Panc1 (cell line): ENCODE results near the gene CDH13. TPM values are rescaled to one million over a fixed set of nuclear protein-coding genes. Genes with fewer than 3 reads are reported as not detected.

Experiments used
- ATAC-seq: fragments of 200-7000 bp; cut with Tn5 transposase; 2 replicates; pipeline ENCODE4 v1.9.1; 2020; ENCODE audit warnings: mild to moderate bottlenecking, moderate library complexity
- BruUV-seq: library from RNA; stranded (reverse); fragments of 400-500 nt; replicated peaks from 2 replicates; lab custom pipeline; 2021; lab: Mats Ljungman, UMichigan
- CTCF ChIA-PET: fragments of 300-600 bp; sonication (Branson Sonifier 250); formaldehyde crosslinking; loops from one replicate; lab custom pipeline; 2022; ENCODE audit warnings: antibody characterized with exemption; lab: Charles Lee
- POLR2A ChIA-PET: fragments of 300-600 bp; sonication (Branson Sonifier 250); formaldehyde crosslinking; loops from one replicate; lab custom pipeline; 2022; ENCODE audit warnings: antibody characterized with exemption; lab: Charles Lee
- DNase-seq: peaks from one replicate; pipeline ENCODE4 v3.0.0-alpha.2; 2010; ENCODE audit warnings: low read depth, low spot score
- H3K27ac ChIP-seq: 2 replicates; pipeline ENCODE4 v1.5.1; 2011; ENCODE audit warnings: mild to moderate bottlenecking, low read length, inconsistent platforms
- H3K27me3 ChIP-seq: fragments of 200-500 bp; sonication (Bioruptor generic); 2 replicates; pipeline ENCODE4 v1.6.0; 2014; ENCODE audit warnings: low read length, inconsistent platforms; ENCODE audit not compliant: control insufficient read depth, insufficient read depth
- H3K36me3 ChIP-seq: fragments of 200-500 bp; sonication (Bioruptor generic); 2 replicates; pipeline ENCODE4 v1.5.1; 2014; ENCODE audit warnings: inconsistent platforms, mild to moderate bottlenecking, low read length, moderate library complexity; ENCODE audit not compliant: control insufficient read depth, insufficient read depth
- H3K4me1 ChIP-seq: 2 replicates; pipeline ENCODE4 v1.5.1; 2011; ENCODE audit warnings: inconsistent platforms, mild to moderate bottlenecking, low read length, moderate library complexity; ENCODE audit not compliant: control insufficient read depth, insufficient read depth
- H3K4me3 ChIP-seq, 2 experiments: 2 replicates each; pipeline ENCODE4 v1.5.1; 2011 to 2012; ENCODE audit warnings: low read depth in 2 of 2, low read length in 2 of 2, mild to moderate bottlenecking in 2 of 2, inconsistent platforms in 1 of 2, moderate library complexity in 1 of 2
- H3K9me3 ChIP-seq: fragments of 200-500 bp; sonication (Bioruptor generic); 2 replicates; pipeline ENCODE4 v1.5.1; 2014; ENCODE audit warnings: low read depth, mild to moderate bottlenecking, inconsistent platforms, low read length, moderate library complexity; ENCODE audit not compliant: control insufficient read depth, insufficient read depth
- POLR2AphosphoS5 ChIP-seq: IDR thresholded peaks from 2 replicates; pipeline ENCODE4 v1.6.1; 2012; ENCODE audit warnings: mild to moderate bottlenecking, low read depth, low read length, moderate library complexity
- REST ChIP-seq, 2 experiments: IDR thresholded peaks; 2 replicates each; pipeline ENCODE4 v1.6.1; 2011 to 2012; ENCODE audit warnings: low read depth in 2 of 2, control low read depth in 1 of 2, low read length in 1 of 2, mild to moderate bottlenecking in 1 of 2, moderate library complexity in 1 of 2; ENCODE audit not compliant: insufficient read depth in 1 of 2
- SIN3A ChIP-seq: IDR thresholded peaks from 2 replicates; pipeline ENCODE4 v1.6.1; 2012; ENCODE audit warnings: low read depth, mild to moderate bottlenecking, low read length, moderate library complexity, borderline replicate concordance; ENCODE audit not compliant: insufficient read depth
- TCF7L2 ChIP-seq: IDR thresholded peaks from 2 replicates; pipeline ENCODE4 v1.6.1; 2011; ENCODE audit warnings: mild to moderate bottlenecking, low read depth, low read length, inconsistent platforms
- in situ Hi-C: cut with HindIII; loops from 2 replicates; pipeline ENCODE4 v1.10.0; 2016; ENCODE audit warnings: low sequenced_read_pairs, low pct_unique_long_range_greater_than_20kb
- intact Hi-C: fragments of 100-400 bp; cut with micrococcal nuclease; formaldehyde crosslinking; loops from one replicate; pipeline ENCODE4 v1.10.0; 2022; ENCODE audit not compliant: unreplicated experiment
- total RNA-seq: library from RNA; stranded (reverse); gene quantifications from one replicate; pipeline ENCODE4 v1.2.1, GENCODE V29; 2021; ENCODE audit not compliant: unreplicated experiment
- TF ChIP-seq, protein P1 (sequence below): fragments of 450-650 bp; IDR thresholded peaks from 2 replicates; pipeline ENCODE4 v1.5.1; 2017; ENCODE audit warnings: mild to moderate bottlenecking

The CDH13 gene
- total RNA-seq, 1 experiment from 2014 or later: not detected

DNA sequence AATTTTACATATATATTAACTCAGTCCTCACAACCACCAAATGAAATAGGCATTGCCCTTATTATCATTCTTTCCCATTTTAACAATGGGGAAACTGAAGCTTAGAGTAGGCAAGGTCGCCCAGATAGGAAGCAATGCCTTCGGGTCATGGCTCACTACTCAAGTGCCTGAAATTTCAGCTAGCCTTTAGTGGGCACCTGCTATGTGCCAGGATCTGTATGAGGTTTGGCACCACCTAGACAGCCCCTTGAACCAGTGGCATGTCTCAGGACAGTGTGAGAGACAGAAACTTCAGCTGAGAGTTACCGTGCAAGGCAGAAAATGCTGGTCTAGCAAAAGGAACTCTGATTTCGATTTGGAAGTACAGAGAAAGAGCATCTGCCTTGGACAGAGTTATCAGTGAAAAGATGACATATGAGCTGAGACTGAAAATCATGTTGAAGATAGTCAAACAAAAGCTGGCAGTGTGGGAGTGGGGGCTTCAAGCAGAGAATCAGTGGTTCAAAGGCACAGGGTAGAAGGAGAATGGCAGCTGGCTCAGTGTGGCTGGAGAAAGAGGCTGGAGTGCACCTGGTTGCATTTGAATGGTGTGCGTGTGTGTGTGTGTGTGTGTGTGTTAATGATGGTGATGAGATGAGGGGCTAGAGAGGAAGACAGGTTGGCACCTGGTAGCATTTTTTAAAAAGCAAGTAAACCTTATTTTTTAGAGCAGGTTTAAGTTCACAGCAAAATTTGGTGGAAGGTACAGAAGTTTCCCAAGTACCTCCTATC lies 29.1 kb downstream of the CDH13 start:
- POLR2A ChIA-PET: no interaction called here
- Histone ChIP-seq H3K27me3 (peaks cover 2% of the 10 kb centered on the region; the same call in 1 of the 2 replicates), H3K36me3 (no peaks in the 10 kb centered on the region), H3K27ac (no peak overlapping the region), H3K9me3 (no peaks in the 10 kb centered on the region), H3K4me3 (no peak overlapping the region), H3K4me1 (no peaks in the 10 kb centered on the region)
- BruUV-seq: no TSS peak
- DNase-seq: no peak
- CTCF ChIA-PET: no interaction called here
- intact Hi-C loops: no loop called here
- no peak for ATAC-seq
- no peak for TF ChIP-seq SIN3A
- no peak for TF ChIP-seq POLR2AphosphoS5
- no peak for TF ChIP-seq TCF7L2
- TF ChIP-seq, protein P1, sequence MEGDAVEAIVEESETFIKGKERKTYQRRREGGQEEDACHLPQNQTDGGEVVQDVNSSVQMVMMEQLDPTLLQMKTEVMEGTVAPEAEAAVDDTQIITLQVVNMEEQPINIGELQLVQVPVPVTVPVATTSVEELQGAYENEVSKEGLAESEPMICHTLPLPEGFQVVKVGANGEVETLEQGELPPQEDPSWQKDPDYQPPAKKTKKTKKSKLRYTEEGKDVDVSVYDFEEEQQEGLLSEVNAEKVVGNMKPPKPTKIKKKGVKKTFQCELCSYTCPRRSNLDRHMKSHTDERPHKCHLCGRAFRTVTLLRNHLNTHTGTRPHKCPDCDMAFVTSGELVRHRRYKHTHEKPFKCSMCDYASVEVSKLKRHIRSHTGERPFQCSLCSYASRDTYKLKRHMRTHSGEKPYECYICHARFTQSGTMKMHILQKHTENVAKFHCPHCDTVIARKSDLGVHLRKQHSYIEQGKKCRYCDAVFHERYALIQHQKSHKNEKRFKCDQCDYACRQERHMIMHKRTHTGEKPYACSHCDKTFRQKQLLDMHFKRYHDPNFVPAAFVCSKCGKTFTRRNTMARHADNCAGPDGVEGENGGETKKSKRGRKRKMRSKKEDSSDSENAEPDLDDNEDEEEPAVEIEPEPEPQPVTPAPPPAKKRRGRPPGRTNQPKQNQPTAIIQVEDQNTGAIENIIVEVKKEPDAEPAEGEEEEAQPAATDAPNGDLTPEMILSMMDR: no peak
- no peak for TF ChIP-seq REST (IDR thresholded peaks at IDR 0.05; ENCODE audit: insufficient read depth in 1 of 2, low read depth in 2 of 2, low read length in 1 of 2)
- in situ Hi-C loops: no loop called here

GRCh38 chr16:82657239-82657638 lies 30.5 kb downstream of the CDH13 start:
- Histone ChIP-seq H3K27ac (no peak overlapping the region), H3K36me3 (no peaks in the 10 kb centered on the region), H3K4me1 (no peaks in the 10 kb centered on the region), H3K27me3 (peaks cover 2% of the 10 kb centered on the region; the same call in 1 of the 2 replicates), H3K4me3 (no peak overlapping the region), H3K9me3 (no peaks in the 10 kb centered on the region)
- TF ChIP-seq TCF7L2 (no peak), POLR2AphosphoS5 (no peak), REST (IDR thresholded peaks at IDR 0.05; ENCODE audit: insufficient read depth in 1 of 2, low read depth in 2 of 2, low read length in 1 of 2) (no peak), SIN3A (no peak)
- TF ChIP-seq, protein P1: no peak
- no TSS peak for BruUV-seq
- intact Hi-C loops: no loop called here
- ChIA-PET CTCF (no interaction called here), POLR2A (no interaction called here)
- DNase-seq: no peak
- in situ Hi-C loops: no loop called here
- ATAC-seq: no peak
